ENCODE data around the gene KLHL29.

The KLHL29 gene

DNA sequence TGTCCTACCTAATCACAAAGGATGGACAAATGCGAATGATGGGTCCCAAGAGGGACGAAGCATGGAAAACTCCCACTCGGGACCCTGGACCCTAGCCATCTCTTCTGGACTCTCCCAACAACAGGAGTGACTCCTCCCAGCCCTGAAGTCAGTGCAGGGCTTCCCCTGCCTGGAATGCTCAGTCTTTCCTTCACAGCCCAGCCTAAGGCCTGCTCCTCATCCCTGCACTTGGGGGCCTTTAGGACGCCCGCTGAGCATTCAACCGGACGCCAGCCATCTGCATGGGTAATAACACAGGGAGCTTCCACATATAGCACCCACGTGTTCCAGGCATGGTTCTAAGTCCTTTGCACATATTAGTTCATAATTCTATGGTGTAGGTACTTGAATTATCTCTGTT is 237.5 kb downstream of the KLHL29 start:
- DNase-seq, result no peak

GRCh38 chr2:23622966-23623675 is 238.1 kb downstream of the KLHL29 start:
- DNase-seq, result no peak

GRCh38 chr2:23624378-23624777 is 239.4 kb downstream of the KLHL29 start:
- DNase-seq, result peak; percentile 14

DNA sequence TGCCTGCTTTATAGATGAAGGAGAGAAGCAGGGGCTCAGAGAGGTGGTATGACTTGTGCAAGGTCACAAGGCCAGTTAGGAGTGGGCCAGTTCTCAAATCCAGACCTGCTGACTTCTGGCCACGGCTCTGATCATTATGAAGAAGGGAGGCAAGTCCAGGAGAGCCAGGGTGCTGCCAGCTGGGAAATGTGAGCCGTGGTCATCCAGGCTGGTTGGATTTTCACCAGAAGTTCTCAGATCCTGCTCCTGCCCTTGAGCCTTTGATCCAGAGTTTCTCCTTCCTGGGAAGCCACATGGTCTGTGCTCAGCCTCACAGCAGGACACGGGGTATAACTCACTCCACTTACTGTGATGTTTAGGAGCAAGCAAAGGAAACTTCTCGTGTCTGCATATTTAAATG is 239.9 kb downstream of the KLHL29 start:
- DNase-seq, result no peak

DNA sequence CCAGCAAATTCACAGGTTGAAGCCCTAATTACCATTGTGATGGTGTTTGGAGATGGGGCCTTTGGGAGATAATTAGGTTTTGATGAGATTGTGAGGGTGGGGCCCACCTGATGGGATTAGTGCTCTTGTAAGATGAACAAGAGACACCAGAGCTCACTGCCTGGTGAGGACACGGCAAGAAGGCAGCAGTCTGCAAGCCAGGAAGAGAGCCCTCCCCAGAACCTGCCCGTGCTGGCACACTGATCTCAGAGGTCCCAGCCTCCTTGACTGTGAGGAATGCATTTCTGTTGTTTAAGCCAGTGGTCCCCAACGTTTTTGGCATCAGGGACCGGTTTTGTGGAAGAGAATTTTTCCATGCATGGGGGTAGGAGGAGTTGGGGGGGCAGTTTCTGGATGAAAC is 240.7 kb downstream of the KLHL29 start:
- no peak for DNase-seq

DNA sequence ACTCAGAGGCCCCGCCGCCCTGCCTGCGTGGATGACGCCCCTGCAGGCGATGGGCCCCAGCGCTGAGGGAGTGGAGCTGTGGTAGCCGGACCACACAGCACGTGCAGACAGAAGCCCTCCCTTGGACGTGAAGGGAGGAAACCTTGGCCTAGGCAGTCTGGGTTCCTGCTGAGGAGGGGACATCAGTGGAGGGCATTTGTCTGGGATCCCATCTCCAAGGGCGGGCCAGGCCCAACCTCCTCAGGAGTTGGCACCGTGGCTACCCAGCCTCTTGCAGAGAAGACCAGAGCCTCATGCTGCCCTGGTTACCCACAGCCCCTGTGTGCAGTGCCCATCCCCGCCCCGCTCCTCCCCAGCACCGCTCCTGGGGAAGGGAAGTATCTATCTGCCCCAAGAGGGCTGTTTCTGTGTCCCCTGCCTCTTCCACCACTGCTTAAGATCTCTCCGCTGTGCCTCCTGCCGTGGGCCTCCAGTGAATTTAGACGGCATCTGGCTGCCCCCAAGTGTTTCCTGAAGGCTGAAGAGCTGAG is 241.8 kb downstream of the KLHL29 start:
- DNase-seq, result no peak

GRCh38 chr2:23627236-23628009 is 242.4 kb downstream of the KLHL29 start:
- DNase-seq, result no peak

DNA sequence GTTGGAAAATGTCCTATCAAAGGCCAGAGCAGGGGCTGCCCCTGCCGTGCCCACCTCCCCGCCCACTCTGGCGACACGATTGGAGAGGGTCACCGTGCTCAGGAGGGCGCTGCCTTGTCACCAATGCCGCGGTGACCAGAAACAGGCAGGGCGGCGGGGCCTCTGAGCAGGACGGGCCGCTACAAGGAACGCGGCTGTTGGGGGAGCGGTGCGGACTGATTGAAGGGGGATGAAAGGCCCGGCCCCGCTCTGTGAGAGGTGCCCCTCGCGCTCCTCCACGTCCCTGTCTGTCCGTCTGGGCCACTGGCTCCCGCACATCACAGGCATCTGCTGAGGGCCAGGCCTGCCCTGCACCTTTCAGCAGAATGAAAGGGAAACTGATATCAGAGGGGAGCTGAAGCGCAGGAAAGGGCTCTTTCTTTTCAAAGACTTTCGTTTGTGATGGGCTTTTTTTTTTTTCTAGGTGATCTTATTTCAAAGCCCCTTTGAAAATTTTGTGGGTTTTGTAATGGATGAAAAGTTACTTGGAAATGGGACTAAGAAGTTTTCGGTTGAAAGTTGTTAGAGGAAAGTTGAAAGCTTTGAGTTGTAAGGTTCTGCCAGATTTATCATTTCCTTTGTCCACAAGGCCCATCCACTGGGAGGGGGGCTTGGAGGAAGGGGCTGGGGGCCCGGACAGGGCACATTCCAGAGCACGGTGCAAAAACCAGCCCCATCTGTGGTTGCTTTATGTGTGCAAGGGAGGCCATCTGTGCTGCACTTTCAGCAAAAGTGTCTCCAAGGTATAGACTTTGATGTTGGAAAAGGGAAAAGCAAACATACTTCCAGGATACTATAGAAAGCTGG is 244.2 kb downstream of the KLHL29 start:
- no peak for DNase-seq

- DNase-seq, result no peak
These were observed 244.9 kb downstream of the KLHL29 start for GRCh38 chr2:23629772-23630480.

GRCh38 chr2:23630961-23631360 is 246.0 kb downstream of the KLHL29 start:
- DNase-seq, result no peak

- no peak for DNase-seq
These were observed 246.4 kb downstream of the KLHL29 start for GRCh38 chr2:23631389-23631788.

DNA sequence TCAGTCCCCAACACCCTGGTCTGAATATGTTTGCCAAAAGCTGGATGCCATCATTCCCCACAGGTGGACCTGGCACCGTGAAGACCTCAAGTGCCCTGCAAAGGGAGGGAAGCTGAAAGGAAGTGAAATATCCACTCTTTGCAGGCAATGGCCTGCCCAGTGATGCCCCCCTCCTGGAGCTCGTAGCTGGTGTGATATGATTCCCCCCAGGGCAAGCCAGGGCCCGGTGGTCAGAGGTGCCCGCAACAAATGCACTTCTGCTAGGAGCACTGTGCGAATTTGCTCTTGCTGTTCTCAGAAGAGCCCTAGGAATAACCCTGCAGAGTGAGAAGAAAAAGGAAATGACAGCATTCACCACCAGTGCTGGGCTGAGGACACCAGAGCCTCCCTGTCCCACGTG is 247.4 kb downstream of the KLHL29 start:
- no peak for DNase-seq

- no peak for DNase-seq
These were observed 247.9 kb downstream of the KLHL29 start for GRCh38 chr2:23632831-23633395.

- DNase-seq, result no peak
These were observed 249.0 kb downstream of the KLHL29 start for GRCh38 chr2:23633966-23634365.

- no peak for DNase-seq
These were observed 250.7 kb downstream of the KLHL29 start for GRCh38 chr2:23635442-23636340.

DNA sequence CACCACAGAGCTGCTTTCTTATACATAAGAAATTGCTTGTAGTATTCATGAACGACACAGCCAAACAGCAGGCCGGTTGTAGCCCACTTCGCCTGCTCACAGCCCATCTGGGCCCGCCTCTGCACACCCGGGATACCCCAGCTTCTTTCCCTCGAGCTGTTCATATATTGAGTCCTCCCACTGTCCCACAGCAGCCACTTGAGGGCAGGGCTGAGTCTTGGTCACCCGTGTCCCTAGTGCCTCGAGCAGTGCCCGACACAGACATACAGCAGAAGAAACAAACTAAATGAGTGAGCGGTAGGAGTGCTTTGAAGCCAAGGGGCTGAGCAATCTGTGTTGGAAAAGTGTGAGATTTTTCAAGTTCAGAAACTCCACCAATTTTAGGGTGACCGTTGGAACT is 251.4 kb downstream of the KLHL29 start:
- DNase-seq, result no peak

DNA sequence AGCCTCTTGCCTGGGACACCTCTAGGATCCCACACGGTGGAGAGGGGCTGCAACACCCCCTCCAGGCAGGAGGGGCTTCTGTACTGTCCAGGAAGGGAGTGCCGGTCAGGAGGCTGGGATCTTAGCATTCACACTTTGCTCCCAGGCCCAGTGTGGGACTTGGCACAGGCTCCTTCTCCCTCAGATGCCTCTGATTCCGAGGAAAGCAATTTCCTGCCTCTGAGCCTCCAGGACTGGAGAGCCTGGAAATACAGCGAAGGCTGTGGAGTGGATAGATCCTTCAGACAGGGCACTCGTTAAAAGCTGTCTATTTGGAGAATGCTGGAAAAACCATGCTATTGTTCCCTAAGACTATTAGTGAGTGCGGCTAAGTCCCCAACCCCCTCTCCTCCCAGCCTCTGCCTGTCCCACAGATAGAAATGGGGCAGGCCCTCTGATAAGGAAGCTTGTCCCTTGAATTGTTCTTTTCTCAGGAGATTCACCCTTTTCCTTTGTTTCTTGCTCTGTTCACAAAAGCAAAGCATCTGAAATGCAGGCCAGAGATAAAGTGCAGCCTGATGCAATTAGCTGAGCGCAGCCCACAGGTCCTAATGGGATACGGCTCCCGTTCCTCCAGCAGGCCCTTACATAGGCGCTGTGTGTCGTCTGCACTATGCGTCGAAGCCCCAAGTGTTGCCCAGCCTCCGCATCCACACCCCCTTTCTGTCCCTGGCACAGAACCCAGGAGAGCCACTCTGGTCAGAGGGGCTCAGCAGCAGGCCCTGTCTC is 252.2 kb downstream of the KLHL29 start:
- no peak for DNase-seq

DNA sequence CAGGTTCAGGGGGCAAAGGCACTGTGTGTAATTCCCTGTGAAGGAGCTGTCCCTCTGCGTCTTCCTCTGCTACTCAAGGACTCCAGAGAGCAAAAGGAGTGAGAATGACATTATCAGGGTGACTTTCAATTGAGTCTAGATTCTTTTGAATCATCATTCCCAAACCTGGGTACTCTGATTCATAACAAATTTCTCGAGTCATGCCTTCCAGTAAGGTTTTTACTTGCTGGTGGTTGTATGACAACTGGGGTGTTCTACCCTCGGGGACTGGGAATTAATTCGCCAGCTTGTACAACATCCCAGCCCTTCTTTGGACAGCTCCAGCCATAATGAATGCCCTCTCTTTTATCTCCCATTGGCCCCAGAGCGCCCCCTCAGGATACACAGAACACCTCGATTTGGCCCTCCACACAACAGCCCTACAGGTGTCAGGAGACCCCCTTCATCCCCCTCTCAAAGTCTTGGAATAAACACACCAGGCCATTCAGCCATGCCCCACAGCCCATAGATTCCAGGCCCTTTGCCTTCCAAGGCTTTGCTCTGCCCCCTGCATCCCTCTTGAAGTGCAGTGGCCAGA is 254.5 kb downstream of the KLHL29 start:
- no peak for DNase-seq

DNA sequence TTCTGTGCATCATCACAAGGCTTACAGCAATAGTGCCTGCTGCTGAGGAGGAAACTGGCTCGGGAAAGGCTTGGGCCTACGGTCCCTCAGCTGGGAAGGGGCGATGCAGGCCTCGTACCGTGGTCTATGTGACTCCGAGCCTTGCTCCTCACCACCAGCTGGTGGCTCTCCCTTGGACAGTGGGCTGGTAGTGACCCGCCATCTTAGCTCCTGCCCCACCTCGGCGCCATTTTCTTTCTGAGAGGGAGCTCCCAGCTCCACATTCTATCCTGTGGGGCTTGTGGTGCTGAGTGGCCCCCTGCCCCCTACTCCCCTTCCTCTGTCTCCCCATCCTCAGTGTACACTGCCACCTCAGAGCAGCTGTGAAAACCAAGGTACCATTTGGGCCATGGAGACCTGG is 255.7 kb downstream of the KLHL29 start:
- no peak for DNase-seq

GRCh38 chr2:23642516-23642915 is 257.5 kb downstream of the KLHL29 start:
- DNase-seq, result no peak
